HEK293T (cell line): Measurements from ENCODE around the gene ROR1.

ENCODE experiments used
- ARNT ChIP-seq: fragments of 450-650 bp; IDR thresholded peaks from 2 replicates; pipeline ENCODE4 v1.6.1; 2017; ENCODE audit warnings: mild to moderate bottlenecking
- ELF4 ChIP-seq: fragments of 450-650 bp; IDR thresholded peaks from 2 replicates; pipeline ENCODE4 v1.6.1; 2017; ENCODE audit warnings: antibody characterized with exemption
- FOXK2 ChIP-seq: fragments of 450-650 bp; IDR thresholded peaks from 2 replicates; pipeline ENCODE4 v1.6.1; 2016; ENCODE audit warnings: mild to moderate bottlenecking
- FOXM1 ChIP-seq: fragments of 450-650 bp; IDR thresholded peaks from 2 replicates; pipeline ENCODE4 v1.6.1; 2017; ENCODE audit warnings: mild to moderate bottlenecking, borderline replicate concordance
- L3MBTL2 ChIP-seq: fragments of 450-650 bp; conservative IDR thresholded peaks from 2 replicates; pipeline ENCODE4 v1.6.1; 2016; ENCODE audit warnings: mild to moderate bottlenecking
- NFRKB ChIP-seq: fragments of 450-650 bp; IDR thresholded peaks from 2 replicates; pipeline ENCODE4 v1.6.1; 2016; ENCODE audit warnings: mild to moderate bottlenecking, moderate library complexity
- PKNOX1 ChIP-seq: fragments of 450-650 bp; IDR thresholded peaks from 2 replicates; pipeline ENCODE4 v1.6.1; 2016
- SP1 ChIP-seq: fragments of 450-650 bp; IDR thresholded peaks from 2 replicates; pipeline ENCODE4 v1.6.1; 2017
- ZNF384 ChIP-seq: fragments of 450-650 bp; IDR thresholded peaks from 2 replicates; pipeline ENCODE4 v1.6.1; 2016

GRCh38 chr1:64031236-64031635 lies 257.4 kb downstream of the ROR1 start:
- TF ChIP-seq L3MBTL2 (no peak), ARNT (no peak), NFRKB (no peak), ZNF384 (no peak), FOXM1 (no peak), FOXK2 (no peak), ELF4 (no peak), SP1 (no peak), PKNOX1 (no peak)
